GM19035 (cell line): ENCODE measurements around the gene TNFRSF25.
"Not testable (repeated sequence)": the region's sequence is repeated elsewhere in the genome, so short reads cannot be mapped to it uniquely, and the experiment has no call there.

Source experiments
- ATAC-seq: cut with Tn5 transposase; IDR thresholded peaks from one replicate; pipeline ENCODE4 v1.9.1; 2021; ENCODE audit not compliant: unreplicated experiment

Gene TNFRSF25

DNA sequence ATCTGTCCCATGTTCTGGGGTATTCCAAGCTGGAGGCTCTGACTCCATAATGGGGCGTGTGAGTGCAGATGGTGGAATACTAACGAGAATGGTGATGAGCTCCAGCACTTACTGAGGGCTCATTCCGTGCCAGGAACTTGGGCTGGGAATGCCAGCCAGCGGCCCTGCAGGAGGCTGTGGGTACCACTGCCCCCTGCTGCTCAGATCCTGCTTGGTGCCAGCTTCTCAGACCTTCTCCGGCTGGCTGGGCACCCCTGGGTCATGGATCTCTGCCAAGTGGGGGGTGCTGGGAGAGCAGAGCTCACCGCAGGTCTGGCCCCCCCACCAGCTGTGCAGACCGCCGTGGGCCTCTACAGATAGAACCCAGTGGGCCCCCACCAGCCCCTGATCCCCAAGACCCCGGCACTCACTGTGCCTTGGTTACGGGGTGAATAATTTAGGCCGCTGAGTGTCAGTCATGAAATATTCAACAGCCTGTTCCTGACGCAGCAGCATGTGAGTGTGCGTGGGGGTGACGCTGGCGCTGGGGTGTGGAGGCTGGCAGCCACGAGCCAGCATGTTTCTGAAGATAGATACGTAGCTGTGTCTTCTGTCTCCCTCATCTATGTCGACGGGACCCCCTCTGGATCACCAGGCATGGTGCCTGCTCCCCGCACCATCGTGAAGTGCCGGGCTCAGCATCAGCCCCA, 28.8 kb downstream of the TNFRSF25 start:
- not testable (repeated sequence) for ATAC-seq

DNA sequence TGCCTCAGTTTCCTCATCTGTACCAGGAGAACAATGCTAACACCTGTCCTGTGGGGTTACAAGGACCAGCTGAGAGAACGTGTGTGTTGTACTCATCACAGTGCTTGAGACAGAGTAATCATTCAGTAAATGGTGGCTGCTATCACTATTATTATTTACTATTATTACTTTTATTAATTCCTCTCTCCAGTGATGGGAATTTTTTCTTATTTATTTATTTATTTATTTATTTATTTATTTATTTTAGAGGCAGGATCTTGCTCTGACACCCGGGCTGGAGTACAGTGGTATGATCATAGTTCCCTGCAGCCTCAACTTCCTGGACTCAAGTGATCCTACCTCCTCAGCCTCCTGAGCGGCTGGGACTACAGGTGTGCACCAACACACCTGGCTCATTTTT, 29.7 kb downstream of the TNFRSF25 start:
- ATAC-seq: not testable (repeated sequence)

DNA sequence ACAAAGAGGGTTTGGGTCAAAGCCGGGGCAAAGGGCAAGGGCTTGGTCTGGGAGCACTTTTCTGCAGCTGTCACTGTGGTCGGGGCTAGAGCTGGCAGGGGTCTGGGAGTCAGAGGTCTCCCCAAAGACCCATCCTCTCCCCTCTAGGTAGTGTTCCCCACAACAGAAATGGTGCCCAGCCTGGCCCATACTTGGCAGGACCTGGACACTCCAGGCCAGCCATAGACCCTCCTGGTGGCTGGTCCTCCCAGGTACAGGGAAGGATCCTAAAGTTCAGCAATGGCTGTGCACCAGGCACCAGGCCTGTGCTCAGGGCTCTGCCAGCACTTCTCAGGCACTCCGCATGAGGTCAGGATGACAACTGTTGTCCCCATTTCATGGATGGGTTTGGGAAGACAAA, 30.4 kb downstream of the TNFRSF25 start:
- no peak for ATAC-seq

DNA sequence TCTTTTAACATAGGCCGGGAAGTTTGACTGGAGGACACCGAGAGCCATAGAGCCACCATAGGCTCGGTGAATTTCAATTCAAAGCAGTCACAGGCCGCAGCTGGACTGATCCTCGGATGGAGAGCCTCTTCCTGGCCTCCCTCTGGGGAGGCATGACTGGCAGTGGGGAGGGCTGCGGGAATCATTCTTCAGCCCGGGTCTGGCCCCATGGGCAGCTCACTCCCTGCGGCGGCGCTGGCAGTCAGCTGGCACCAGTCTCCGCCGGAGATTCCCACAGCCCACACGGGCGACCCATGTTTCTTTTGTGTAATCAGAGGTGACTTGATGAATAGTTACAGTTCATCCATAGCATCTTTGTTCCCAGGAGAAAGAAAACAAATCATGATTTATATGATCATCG, 30.8 kb downstream of the TNFRSF25 start:
- no peak for ATAC-seq

DNA sequence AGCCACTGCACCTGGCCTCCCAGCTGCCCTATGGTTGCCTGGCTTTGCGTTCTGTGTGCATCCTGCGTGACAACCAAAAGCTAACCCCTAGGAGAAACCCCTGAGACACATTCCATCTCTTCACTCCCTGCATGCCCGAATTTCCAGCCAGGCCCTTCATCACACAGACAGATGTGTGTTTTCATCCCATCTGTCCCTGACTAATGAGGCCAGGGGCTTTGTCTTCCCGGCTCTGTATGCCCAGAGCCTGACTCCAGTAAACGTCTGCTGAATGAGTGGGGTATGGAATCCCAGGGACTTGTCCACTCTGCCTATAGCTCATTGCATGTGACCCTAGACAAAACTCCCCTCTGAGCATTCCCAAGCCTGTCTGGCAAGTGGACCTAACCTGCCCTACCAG, 31.8 kb downstream of the TNFRSF25 start:
- ATAC-seq: no peak

DNA sequence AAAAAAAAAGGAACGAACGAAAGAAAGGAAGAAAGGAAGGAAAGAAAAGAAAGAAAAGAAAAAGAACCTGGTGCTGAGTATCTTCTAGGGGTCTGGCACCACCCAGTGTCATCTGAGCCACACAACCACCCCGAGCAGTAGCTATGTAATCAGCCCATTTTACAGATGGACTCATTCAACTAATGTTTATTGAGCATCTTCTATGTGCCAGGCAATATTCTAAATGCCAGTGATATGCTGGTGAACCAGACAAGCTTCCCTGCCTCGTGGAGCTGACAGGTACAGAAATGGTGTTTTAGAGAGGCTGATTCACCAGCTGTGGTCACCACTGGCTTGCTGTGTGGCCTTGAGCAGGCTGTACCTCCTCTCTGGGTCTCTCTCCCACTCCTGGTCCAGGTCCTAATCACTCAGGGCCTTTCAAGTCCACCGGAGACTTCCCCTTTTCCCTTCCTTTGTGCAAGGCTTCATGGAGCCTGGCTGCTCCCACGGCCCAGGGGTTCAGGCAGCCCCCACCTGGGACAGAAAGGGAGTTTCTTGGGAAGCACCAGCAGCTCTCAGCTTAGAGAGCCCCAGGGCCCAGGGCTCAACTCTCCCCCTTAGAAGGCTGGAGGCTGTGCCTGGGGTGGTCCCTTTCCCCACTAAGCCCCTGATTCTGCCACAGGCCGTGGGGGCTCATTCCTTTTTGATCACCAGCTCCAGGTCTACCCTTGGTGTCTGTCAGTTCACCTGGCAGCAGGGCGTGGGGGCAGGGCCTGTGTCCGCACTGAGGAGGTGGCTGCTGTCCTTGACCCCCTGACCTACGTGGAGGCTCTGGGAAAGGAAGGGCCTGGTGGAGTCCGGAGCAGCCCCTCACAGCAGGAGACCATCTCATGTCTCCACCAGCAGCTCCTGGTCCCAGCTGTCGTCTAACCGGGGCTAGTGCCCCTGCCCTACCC, 34.1 kb downstream of the TNFRSF25 start:
- not testable (repeated sequence) for ATAC-seq

DNA sequence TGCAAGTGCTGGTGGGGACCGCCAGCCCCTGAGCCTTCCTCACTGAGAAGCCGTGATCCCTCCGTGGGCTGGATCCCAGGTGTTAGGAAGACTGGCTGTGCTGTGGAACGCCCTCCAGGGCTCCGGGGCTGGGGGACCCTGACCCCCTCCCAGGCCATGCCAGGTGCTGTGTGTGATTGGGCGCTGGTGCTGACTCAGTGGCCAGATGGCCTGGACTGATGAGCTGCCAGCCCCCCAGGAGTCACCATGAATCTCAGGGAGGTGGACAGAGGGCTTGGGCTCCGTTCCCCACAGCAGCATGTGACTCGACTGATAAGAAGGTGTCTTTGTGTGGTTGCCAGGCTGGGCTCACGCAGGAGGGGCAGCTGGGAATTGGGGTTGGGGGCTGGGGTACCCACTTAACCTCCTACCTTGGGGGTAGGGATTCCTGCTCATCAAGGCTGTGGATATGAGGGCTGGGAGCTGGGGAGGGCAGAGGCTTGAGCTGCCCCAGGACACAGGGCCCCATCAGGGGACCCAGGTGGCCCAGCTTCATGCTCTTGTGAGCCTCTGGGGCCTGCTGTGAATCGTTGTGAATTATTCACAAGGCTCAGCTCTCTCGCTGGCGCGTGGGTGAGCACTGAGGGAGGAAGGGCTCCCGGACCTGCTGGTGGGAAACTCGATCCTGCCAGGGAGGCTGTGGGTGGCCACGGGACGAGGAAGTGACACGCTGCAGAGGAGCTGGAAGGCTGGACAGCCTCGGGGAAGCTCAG, 36.1 kb downstream of the TNFRSF25 start:
- ATAC-seq: not testable (repeated sequence)

DNA sequence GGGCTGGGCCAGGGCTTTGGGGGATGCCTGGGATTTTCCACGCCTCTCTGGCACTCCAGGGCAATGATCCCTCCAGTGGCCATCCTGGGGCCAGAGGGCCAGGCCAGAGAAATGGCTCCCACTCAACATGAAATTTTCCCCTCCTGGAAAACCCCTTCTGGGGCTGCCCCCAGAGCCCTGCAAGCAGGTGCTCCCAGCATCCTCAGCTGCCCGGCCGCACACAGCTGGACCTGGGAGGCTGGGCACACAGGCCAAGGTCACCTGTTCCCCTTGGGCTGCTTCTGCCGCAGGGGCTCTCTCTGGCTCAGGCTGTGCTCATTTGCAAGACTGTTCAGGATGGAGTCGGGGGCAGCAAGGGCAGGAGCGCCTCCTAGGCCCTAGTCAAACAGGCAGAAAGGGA, 37.5 kb downstream of the TNFRSF25 start:
- not testable (repeated sequence) for ATAC-seq

DNA sequence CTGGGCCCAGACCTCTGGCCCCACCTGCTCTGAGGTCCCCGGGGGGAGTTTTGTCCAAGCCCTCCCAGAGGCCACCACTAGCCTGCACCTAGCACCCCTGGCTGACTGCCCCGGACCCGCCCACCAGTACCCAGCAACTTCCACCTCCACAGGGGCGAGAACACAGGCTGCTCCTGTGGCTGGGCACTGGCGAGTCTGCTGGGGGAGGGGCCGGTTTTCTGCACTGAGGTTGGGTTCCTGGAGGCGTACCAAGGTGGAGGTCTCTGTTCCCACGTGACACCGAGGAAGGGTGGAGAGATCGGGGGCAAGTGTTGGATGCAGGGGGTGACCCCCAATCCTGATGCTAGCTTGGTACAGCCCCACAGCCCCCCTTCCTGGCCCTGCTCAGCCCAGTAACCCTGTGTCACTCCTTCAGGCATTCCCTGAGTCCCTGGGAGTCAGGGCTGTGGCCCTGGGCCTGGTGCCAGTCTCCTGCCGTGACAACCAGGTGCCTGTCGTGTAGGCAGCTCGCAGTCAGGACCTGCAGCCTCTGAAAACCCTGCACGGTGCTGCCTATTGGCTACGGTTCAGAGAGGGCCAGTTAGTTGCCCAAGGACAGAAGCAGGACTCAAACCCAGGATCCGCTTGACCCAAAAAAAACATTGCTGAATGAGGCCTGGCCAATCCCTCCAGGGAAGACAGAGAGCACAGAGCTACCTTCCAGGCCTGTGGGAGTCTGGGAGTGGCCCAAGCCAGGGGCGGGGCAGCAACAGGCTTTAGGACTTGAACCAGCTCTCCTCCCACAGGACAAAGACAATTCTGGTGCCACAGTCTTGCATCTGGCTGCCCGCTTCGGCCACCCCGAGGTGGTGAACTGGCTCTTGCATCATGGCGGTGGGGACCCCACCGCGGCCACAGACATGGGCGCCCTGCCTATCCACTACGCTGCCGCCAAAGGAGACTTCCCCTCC, 38.3 kb downstream of the TNFRSF25 start:
- ATAC-seq: no peak

DNA sequence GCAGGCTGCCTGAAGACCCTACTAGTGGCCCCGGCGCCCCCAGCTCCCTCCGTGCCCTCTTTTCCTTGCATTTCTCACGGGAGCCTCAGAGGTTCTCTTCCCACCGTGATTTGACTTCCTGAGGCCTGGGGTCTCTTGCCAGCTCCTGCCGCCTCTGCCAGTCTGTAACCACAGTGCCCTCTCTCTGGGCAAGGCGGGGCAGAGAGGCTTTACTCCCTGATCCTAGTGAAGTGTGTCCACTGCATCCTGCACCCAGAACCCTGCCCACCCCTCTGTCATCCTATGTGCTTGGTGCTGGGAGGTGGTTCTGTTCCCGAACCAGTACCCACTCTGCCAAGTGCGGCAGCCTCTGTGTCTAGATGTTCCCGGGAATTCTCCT, 39.0 kb downstream of the TNFRSF25 start:
- ATAC-seq: no peak

DNA sequence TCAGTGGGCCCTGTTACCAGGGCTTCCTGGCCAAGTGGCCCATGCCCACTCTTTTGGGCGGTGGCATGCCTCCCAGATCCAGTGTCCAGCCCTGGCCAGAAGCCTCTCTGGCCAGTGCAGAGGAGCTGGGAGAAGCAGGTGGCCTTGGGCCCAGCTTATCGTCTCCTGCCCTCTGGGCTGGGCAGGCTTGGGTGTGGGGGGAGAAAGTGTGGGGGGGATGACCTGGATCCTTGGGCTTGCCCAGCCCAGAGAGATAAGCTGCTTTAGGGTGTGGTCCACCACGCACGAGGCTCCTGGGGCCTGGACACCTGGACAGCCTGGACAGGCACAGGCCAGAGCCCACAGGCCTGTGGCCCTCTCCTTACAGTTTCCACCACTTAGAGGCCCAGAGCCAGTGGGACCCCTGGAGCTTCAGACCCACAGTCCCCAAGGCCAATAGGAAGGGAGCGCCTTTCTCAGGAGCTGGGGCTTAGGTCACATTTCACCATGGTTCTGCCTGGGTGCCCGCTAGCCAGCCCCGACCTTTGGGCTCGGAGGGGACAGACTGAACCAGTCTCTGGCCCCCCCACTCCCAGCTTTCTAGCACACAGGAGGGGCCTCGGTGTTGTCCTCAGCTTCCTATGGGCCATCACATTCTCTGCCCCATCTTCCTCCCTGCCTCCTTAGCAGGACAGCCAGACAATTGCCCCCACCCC, 39.5 kb downstream of the TNFRSF25 start:
- no peak for ATAC-seq

DNA sequence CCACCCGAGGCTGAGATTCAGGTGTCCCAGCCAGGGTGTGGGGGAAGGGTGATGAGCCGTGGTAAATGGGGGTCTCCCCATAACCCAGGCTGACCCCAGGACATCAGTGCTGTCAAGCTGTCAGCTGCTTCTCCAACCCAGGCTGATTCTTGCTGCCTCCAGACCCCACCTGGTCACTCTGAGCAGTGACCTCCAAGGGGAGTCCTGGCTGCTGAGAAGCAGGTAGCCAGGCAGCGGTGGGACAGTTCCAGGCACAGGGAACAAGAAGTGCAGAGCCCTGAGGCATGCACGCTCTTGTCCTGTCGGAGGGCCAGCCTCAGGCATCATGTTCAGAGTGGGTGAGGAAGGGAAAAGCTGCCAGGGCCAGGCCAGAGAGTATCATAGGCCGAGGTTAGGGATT, 40.3 kb downstream of the TNFRSF25 start:
- no peak for ATAC-seq

DNA sequence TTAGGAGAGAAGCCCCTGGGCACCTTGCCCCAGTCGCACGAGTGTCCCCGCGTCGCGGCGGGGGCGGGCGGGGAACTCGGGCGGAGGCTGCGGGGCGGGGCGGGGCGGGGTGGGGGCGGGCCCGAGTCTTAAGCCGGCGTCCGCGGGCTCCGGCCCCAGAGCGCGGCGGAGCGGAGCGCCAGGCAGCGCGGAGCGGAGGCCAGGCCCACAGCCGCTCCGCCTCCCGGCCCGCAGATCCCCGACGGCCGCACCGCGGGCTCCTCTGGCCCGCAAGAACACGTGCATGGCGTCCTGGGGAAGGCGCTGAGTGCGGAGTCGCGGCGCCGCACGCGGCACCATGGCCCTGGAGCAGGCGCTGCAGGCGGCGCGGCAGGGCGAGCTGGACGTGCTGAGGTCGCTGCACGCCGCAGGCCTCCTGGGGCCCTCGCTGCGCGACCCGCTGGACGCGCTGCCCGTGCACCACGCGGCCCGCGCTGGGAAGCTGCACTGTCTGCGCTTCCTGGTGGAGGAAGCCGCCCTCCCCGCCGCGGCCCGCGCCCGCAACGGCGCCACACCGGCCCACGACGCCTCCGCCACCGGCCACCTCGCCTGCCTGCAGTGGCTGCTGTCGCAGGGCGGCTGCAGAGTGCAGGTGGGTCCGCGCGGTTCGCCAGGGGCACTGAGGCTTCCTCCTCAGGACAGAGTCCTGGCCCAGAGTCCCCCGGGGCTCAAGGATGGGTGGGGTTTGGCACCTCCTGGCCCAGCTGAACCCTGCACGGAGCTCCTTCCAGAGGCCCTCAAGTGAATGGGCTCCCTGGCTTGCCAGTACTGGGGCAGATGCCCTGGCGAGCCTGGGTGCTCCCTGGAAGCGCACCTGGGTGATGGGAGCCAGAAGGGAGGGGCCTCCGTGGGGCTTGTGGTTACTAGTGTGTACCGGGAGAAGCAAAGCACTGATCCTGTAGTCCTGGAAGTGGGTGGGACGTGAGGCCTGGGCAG, 41.1 kb downstream of the TNFRSF25 start, which contains the start of gene ESPN:
TSS of gene ESPN (plus strand) at position 158 of the 975 bp plus-strand sequence. CDS start at position 338, 180 bp downstream.
- ATAC-seq: no peak

DNA sequence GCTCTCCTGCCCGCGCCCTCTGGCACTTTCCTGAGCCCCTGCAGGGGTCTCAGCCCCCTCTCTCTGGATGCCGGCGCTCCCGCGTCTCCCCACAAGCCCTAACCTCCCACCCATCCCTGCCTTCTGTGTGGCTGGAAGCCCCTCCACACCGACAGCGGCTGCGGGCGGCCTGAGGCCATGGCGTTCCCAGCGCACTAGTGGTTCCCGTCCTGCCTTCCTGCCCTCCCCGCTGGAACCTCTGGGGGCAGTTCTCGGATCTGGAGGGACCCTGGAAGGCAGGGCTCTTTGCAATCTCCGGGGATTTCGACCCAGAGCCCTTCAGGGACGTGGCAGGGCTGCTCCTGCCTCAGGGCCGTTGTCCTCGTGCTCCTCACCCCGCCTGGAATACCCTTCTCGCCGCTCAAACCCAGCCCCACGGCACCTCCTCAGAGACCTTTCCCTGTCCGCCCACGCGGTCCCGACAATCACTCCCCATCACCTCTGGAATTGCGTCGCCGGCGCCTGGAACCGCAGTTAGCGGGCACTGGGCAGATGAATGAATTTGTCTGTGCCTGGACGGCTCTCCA, 41.9 kb downstream of the TNFRSF25 start:
- no peak for ATAC-seq

DNA sequence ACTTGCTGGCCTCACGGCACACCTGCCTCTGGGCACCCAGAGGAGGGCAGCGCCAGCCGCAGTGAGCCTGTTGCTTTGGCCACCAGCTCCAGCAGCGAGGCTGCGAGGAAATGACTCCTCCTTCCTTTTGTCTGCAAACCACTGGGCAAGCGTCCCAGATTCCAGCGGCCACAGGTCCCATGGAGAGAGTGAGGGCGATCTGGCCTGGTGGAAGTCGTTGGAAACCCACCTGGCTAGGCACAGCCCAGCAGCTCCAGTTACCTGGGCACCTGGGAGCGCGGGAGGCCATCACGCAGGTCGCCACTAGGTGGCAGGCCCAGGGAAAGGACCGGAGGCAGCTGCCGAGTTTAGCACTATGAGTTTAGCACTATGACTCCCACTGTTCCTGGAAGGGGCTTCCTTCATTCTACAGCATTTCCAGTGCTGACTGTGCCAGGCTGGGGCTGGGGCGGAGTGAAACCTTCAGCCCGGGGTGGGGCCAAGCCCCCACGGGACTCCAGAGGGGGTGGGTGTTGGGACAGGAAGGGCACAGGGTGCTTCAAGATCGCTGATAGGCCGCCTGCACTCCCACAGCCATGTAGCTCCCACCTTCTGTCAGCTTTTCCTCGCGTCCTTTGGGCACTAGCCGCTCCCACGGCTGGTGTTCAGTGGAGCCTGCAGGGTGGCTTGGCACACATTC, 42.5 kb downstream of the TNFRSF25 start:
- ATAC-seq: no peak

DNA sequence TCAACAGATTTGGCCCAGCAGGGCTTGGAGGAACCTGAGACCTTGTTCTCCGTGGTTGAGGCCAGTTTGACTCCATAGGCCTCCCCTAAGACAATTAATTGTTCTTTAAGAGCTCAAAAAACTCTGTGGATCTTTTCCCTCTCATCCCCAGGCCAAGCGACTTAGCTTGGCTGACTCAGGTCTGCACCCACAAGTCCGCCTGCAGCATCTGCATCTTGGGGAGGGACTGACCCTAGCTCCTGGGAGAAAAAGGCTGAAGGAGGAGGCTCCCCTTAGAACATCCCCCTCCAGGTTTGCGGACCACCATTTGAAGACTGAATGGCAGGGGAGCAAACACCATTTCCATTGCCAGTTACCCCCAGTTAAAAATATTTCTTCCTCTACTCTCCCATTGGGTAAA, 44.7 kb downstream of the TNFRSF25 start:
- no peak for ATAC-seq

DNA sequence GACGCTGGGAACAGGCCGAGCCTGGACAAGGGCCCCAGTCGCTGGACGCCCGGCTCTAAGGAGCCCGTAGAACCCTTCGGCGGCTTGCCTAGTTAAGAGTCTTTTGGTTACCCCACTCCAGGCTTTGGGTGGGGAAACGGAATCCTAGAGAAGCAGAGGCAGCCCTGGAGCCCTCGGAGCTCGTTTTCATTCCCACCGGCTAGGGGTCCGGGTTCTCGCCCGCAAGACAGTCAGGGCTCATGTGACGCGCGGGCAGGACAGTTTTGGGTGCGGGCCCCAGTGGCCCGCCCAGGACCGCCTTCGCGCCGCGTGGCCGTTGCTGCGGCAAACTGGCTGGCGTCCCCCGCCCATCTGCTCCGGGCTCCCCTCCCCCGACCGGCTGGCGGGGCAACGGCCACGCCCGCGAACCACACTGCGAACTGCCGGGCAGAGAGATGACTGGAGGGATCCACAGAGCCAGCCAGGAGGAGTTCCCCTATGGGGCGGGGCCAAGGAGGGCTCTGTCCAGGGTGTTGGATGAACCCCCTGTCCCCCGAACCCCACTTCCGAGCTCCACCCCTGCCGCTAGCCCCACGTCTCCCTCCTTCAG, 45.4 kb downstream of the TNFRSF25 start:
- no peak for ATAC-seq
